ENCODE measurements around the gene EDN3.

The EDN3 gene

GRCh38 chr20:59324521-59325141, 24.2 kb downstream of the EDN3 start:
- no peak overlapping the region for H3K4me3 ChIP-seq (ENCODE audit: low read length)
- no peak for TF ChIP-seq CTCF (conservative IDR thresholded peaks at IDR 0.05; ENCODE audit: low read length)
- DNase-seq (ENCODE audit: low read depth): no peak

DNA sequence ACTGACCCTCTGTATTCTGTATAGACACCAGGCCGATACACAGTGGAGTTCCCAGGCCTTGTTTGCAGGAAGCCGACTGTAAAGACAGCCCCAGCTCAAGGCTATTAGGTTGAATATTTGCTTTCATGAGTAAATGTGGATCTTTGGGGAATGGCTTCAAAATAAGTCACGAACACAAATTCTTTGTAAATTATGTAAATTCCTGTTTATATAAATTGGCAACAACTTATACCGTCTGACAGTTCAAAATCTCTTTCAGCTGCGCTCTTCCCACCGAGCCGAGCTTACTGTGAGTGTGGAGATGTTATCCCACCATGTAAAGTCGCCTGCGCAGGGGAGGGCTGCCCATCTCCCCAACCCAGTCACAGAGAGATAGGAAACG, 24.7 kb downstream of the EDN3 start:
- H3K4me3 ChIP-seq (ENCODE audit: low read length): no peak overlapping the region
- no peak for DNase-seq (ENCODE audit: low read depth)
- TF ChIP-seq CTCF (conservative IDR thresholded peaks at IDR 0.05; ENCODE audit: low read length): no peak

DNA sequence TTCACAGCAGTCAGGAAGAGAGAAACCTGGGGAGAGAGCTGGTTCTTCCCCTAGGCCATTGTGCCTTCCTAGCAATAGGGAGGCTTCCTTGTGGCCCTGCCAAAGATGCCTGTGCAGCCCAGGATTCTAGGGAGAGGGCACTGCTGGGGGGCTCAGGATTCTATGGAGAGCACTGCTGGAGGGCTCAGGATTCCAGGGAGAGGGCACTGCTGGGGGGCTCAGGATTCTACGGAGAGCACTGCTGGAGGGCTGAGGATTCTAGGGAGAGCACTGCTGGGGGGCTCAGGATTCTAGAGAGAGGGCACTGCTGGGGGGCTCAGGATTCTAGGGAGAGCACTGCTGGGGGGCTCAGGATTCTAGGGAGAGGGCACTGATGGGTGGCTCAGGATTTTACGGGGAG, 25.8 kb downstream of the EDN3 start:
- TF ChIP-seq CTCF (conservative IDR thresholded peaks at IDR 0.05; ENCODE audit: low read length): no peak
- no peak overlapping the region for H3K4me3 ChIP-seq (ENCODE audit: low read length)
- no peak for DNase-seq (ENCODE audit: low read depth)

GRCh38 chr20:59328071-59328470, 27.7 kb downstream of the EDN3 start:
- TF ChIP-seq CTCF (conservative IDR thresholded peaks at IDR 0.05; ENCODE audit: low read length): no peak
- DNase-seq (ENCODE audit: low read depth): no peak
- H3K4me3 ChIP-seq (ENCODE audit: low read length): no peak overlapping the region

DNA sequence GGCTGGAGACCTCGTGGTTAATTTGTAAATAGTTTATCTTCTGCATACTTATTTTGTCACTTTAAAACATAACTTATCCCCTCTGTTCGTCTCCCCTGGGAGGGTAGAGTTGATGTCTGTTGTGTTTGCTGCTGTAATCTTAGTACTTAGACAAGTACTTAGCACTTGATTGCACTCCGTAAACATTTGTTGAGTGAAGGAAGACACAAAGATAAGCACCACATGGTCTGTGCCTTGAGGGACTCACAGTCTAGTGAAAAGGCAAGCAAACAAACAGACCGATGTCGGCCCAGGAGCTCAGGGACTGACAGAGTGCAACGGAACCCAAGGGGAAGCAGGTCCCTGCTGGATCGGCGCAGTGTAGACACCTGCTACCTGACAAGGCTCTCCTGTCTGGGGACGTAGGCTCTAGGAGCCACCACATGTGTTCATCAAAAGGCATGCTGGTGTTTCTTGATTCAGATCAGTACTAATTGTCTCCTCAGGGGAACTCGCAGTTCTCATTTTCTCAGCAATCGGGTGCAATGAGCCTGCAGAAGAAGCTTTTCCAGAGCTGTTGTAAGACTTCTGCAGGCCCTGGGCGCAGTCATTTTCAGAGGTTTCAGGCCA, 31.4 kb downstream of the EDN3 start:
- no peak for TF ChIP-seq CTCF (conservative IDR thresholded peaks at IDR 0.05; ENCODE audit: low read length)
- no peak for DNase-seq (ENCODE audit: low read depth)
- H3K4me3 ChIP-seq (ENCODE audit: low read length): no peak overlapping the region

DNA sequence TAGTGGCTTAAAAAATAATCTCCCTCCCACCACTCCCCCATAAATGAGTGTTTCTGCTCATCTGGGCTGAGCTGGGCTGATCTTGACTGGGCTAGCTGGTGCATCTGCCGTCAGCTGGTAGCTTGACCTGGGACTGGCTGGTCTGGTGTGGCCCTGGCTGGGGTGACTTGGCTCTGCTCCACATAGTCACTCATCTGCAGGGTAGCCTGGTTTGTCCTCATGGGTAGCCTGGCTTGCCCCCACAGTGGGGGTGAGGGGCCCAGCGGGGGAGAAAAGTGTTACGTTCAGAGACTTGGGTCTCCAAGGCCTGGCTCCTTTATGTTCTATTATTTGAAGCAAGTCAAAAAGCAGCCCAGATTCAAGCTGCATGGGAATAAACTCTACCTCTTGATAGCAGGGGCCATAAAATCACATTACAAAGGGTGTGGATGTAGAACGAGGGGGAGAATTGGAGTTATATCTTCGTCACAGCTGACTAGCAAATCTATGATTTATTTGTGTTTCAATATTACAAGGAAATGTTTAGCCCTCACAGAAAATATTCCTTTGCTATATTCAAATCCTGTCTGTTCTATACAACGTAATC, 32.9 kb downstream of the EDN3 start:
- no peak overlapping the region for H3K4me3 ChIP-seq (ENCODE audit: low read length)
- DNase-seq (ENCODE audit: low read depth): no peak
- no peak for TF ChIP-seq CTCF (conservative IDR thresholded peaks at IDR 0.05; ENCODE audit: low read length)

GRCh38 chr20:59333951-59334350, 33.5 kb downstream of the EDN3 start:
- DNase-seq (ENCODE audit: low read depth): no peak
- TF ChIP-seq CTCF (conservative IDR thresholded peaks at IDR 0.05; ENCODE audit: low read length): no peak
- no peak overlapping the region for H3K4me3 ChIP-seq (ENCODE audit: low read length)

Data from AG10803 (cell line).